ENCODE data around the gene KCNQ4. TPM values are rescaled to one million over a fixed set of nuclear protein-coding genes. Genes with fewer than 3 reads are reported as not detected.

Gene KCNQ4
- total and polyA plus RNA-seq, 2 experiments from 2014 or later = 1.3 to 3.0 TPM

DNA sequence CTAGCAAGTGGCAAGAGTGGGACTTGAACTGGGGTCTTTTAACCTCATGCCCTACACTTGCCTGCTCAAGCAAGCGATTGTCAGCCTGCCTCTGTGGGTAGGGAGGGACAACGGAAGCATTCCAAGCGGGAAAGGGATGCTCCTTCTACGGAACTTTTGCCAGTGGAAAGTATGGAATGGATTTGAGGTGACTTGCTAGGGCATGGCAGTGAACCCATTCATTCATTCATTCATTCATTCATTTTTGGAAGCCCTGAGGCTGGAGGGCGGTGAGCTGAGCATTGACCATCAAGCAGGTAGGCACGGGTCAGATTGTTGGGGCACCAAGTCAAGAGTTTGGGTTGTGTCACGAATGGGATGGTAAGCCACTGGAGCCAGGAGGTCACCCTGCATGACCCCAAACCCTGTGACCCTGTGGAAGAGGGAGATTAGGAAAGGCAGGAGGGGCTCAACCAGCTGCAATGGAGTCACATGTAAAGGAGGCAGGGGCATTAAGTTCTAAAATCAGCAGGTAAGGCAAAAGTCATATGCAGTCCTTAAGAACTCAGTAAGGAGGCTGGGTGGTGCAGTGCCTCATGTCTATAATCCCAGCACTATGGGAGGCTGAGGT lies 90.4 kb downstream of the KCNQ4 start (continued):
- TF ChIP-seq, protein P1, sequence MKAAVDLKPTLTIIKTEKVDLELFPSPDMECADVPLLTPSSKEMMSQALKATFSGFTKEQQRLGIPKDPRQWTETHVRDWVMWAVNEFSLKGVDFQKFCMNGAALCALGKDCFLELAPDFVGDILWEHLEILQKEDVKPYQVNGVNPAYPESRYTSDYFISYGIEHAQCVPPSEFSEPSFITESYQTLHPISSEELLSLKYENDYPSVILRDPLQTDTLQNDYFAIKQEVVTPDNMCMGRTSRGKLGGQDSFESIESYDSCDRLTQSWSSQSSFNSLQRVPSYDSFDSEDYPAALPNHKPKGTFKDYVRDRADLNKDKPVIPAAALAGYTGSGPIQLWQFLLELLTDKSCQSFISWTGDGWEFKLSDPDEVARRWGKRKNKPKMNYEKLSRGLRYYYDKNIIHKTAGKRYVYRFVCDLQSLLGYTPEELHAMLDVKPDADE (IDR thresholded peaks at IDR 0.05) = no peak
- TF ChIP-seq EZH2 (IDR thresholded peaks at IDR 0.05; ENCODE audit: low read depth, unreplicated experiment) (no peak), NANOG (IDR thresholded peaks at IDR 0.05; ENCODE audit: borderline replicate concordance) (no peak), EZH2phosphoT487 (IDR thresholded peaks at IDR 0.05; ENCODE audit: unreplicated experiment) (no peak), STAT1 (IDR thresholded peaks at IDR 0.05; ENCODE audit: unreplicated experiment) (no peak), CREB1 (CRISPR knock-in tag; IDR thresholded peaks at IDR 0.05; ENCODE audit: low read depth) (no peak), JUNB (IDR thresholded peaks at IDR 0.05; ENCODE audit: unreplicated experiment) (no peak), ZNF114 (CRISPR knock-in tag; IDR thresholded peaks at IDR 0.05) (no peak)

DNA sequence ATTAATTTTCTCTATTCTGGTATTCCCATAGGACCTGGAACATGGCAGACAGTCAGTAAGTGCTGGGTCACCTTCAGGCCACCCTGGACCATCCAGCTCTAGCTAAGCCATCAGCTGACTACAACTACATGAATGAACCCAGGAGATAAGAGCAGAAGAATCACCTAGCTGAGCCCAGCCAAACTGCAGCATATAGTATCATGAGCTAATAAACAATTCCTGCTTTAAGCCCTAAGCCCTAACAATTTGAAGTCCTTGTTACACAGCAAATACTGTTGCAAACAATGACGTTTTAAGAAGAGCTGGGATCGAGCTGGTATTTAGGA lies 92.8 kb downstream of the KCNQ4 start:
- no peaks in the 10 kb centered on the region; the same call in 1 of the 2 replicates for H3K4me1 ChIP-seq (ENCODE audit: insufficient read depth)
- no peak overlapping the region for H3K4me3 Mint-ChIP-seq
- TF ChIP-seq ZNF114 (CRISPR knock-in tag; IDR thresholded peaks at IDR 0.05) = no peak
- peak; percentile 91 for TF ChIP-seq ZNF331 (CRISPR knock-in tag; IDR thresholded peaks at IDR 0.05; ENCODE audit: low read depth)
- DNase-seq (ENCODE audit: low spot score) (no peak), ATAC-seq (no peak)
- no peaks in the 10 kb centered on the region for H3K79me2 ChIP-seq (replicated peaks; ENCODE audit: insufficient read depth)
- H3K9me3 Mint-ChIP-seq = peaks cover 12% of the 10 kb centered on the region; the same call in 2 of the 3 replicates
- H4K20me1 ChIP-seq (replicated peaks; ENCODE audit: insufficient read depth) = no peaks in the 10 kb centered on the region
- no peaks in the 10 kb centered on the region for H3K27me3 ChIP-seq (ENCODE audit: insufficient read depth)
- peaks cover 5% of the 10 kb centered on the region for H3K27me3 Mint-ChIP-seq (ENCODE audit: insufficient read depth, low read depth, poor library complexity)
- 0 out of 2 replicates have a peak, but pooled peaks cover 4% of the 10 kb centered on the region for H3K9me2 ChIP-seq (ENCODE audit: insufficient read depth)
- H2AFZ ChIP-seq = no peak overlapping the region
- H3F3A ChIP-seq (replicated peaks; ENCODE audit: low read depth) = no peaks in the 10 kb centered on the region
- no peak overlapping the region for H3K4me2 ChIP-seq
- H3K27ac Mint-ChIP-seq = no peak overlapping the region
- H3K36me3 ChIP-seq (ENCODE audit: insufficient read depth) = no peaks in the 10 kb centered on the region
- H3K4me3 ChIP-seq = no peak overlapping the region
- 0 out of 3 replicates have a peak, but pooled peaks cover 5% of the 10 kb centered on the region for H3K36me3 Mint-ChIP-seq (ENCODE audit: low read depth)
- no peak overlapping the region for H3K27ac ChIP-seq (ENCODE audit: low read depth)
- H3K4me1 Mint-ChIP-seq = peaks cover 9% of the 10 kb centered on the region; the same call in 2 of the 3 replicates

DNA sequence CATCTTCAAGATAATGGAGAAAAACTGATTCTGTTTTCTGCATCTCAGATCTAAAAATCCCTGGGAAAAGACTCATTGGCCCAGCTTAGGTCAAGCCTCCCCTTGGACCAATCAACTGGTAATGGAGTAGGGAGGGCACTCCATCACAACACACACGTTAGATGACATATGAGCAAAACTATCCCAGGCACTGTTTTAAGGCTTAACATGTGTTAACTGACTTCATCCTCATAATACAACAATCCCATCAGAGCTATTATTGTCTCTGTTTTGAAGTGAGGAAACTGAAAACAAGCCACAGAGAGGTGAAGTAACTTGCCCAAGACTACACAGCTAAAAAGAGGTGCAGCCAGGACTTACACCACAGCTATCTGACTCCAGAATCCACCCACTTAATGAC lies 93.3 kb downstream of the KCNQ4 start:
- no peak overlapping the region for H3K27ac ChIP-seq (ENCODE audit: low read depth)
- Mint-ChIP-seq H3K4me1 (peaks cover 9% of the 10 kb centered on the region; the same call in 2 of the 3 replicates), H3K4me3 (no peak overlapping the region), H3K36me3 (ENCODE audit: low read depth) (0 out of 3 replicates have a peak, but pooled peaks cover 5% of the 10 kb centered on the region), H3K9me3 (peaks cover 12% of the 10 kb centered on the region; the same call in 2 of the 3 replicates), H3K27ac (no peak overlapping the region), H3K27me3 (ENCODE audit: insufficient read depth, low read depth, poor library complexity) (peaks cover 5% of the 10 kb centered on the region)
- no peaks in the 10 kb centered on the region for H3K27me3 ChIP-seq (ENCODE audit: insufficient read depth)
- H3K9me2 ChIP-seq (ENCODE audit: insufficient read depth) = 0 out of 2 replicates have a peak, but pooled peaks cover 4% of the 10 kb centered on the region
- H3F3A ChIP-seq (replicated peaks; ENCODE audit: low read depth) = no peaks in the 10 kb centered on the region
- DNase-seq (ENCODE audit: low spot score) (no peak), ATAC-seq (no peak)
- H3K79me2 ChIP-seq (replicated peaks; ENCODE audit: insufficient read depth) = no peaks in the 10 kb centered on the region
- no peak overlapping the region for H3K4me2 ChIP-seq
- H4K20me1 ChIP-seq (replicated peaks; ENCODE audit: insufficient read depth) = no peaks in the 10 kb centered on the region
- H3K4me3 ChIP-seq = no peak overlapping the region
- no peaks in the 10 kb centered on the region for H3K36me3 ChIP-seq (ENCODE audit: insufficient read depth)
- no peak overlapping the region; the same call in 1 of the 2 replicates for H2AFZ ChIP-seq
- no peaks in the 10 kb centered on the region; the same call in 1 of the 2 replicates for H3K4me1 ChIP-seq (ENCODE audit: insufficient read depth)
- TF ChIP-seq CREB1 (CRISPR knock-in tag; IDR thresholded peaks at IDR 0.05; ENCODE audit: low read depth) = no peak
- TF ChIP-seq, protein P1 (IDR thresholded peaks at IDR 0.05) = no peak
- no peak for TF ChIP-seq JUNB (IDR thresholded peaks at IDR 0.05; ENCODE audit: unreplicated experiment)
- TF ChIP-seq, protein P2, sequence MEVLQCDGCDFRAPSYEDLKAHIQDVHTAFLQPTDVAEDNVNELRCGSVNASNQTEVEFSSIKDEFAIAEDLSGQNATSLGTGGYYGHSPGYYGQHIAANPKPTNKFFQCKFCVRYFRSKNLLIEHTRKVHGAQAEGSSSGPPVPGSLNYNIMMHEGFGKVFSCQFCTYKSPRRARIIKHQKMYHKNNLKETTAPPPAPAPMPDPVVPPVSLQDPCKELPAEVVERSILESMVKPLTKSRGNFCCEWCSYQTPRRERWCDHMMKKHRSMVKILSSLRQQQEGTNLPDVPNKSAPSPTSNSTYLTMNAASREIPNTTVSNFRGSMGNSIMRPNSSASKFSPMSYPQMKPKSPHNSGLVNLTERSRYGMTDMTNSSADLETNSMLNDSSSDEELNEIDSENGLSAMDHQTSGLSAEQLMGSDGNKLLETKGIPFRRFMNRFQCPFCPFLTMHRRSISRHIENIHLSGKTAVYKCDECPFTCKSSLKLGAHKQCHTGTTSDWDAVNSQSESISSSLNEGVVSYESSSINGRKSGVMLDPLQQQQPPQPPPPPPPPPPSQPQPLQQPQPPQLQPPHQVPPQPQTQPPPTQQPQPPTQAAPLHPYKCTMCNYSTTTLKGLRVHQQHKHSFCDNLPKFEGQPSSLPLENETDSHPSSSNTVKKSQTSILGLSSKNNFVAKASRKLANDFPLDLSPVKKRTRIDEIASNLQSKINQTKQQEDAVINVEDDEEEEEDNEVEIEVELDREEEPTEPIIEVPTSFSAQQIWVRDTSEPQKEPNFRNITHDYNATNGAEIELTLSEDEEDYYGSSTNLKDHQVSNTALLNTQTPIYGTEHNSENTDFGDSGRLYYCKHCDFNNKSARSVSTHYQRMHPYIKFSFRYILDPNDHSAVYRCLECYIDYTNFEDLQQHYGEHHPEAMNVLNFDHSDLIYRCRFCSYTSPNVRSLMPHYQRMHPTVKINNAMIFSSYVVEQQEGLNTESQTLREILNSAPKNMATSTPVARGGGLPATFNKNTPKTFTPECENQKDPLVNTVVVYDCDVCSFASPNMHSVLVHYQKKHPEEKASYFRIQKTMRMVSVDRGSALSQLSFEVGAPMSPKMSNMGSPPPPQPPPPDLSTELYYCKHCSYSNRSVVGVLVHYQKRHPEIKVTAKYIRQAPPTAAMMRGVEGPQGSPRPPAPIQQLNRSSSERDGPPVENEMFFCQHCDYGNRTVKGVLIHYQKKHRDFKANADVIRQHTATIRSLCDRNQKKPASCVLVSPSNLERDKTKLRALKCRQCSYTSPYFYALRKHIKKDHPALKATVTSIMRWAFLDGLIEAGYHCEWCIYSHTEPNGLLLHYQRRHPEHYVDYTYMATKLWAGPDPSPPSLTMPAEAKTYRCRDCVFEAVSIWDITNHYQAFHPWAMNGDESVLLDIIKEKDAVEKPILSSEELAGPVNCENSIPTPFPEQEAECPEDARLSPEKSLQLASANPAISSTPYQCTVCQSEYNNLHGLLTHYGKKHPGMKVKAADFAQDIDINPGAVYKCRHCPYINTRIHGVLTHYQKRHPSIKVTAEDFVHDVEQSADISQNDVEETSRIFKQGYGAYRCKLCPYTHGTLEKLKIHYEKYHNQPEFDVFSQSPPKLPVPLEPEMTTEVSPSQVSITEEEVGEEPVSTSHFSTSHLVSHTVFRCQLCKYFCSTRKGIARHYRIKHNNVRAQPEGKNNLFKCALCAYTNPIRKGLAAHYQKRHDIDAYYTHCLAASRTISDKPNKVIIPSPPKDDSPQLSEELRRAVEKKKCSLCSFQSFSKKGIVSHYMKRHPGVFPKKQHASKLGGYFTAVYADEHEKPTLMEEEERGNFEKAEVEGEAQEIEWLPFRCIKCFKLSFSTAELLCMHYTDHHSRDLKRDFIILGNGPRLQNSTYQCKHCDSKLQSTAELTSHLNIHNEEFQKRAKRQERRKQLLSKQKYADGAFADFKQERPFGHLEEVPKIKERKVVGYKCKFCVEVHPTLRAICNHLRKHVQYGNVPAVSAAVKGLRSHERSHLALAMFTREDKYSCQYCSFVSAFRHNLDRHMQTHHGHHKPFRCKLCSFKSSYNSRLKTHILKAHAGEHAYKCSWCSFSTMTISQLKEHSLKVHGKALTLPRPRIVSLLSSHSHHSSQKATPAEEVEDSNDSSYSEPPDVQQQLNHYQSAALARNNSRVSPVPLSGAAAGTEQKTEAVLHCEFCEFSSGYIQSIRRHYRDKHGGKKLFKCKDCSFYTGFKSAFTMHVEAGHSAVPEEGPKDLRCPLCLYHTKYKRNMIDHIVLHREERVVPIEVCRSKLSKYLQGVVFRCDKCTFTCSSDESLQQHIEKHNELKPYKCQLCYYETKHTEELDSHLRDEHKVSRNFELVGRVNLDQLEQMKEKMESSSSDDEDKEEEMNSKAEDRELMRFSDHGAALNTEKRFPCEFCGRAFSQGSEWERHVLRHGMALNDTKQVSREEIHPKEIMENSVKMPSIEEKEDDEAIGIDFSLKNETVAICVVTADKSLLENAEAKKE (CRISPR knock-in tag; IDR thresholded peaks at IDR 0.05) = no peak
- TF ChIP-seq POLR2AphosphoS5 (IDR thresholded peaks at IDR 0.05; ENCODE audit: low read depth) = no peak
- no peak for TF ChIP-seq EZH2phosphoT487 (IDR thresholded peaks at IDR 0.05; ENCODE audit: unreplicated experiment)
- TF ChIP-seq ZNF331 (CRISPR knock-in tag; IDR thresholded peaks at IDR 0.05; ENCODE audit: low read depth) = no peak
- no peak for TF ChIP-seq NANOG (IDR thresholded peaks at IDR 0.05; ENCODE audit: borderline replicate concordance)

Data from GM23338 (cell line).